SK-N-MC (cell line): Measurements from ENCODE around the gene GNGT1.

Experiments
- EZH2 ChIP-seq: fragments of 200-600 bp; sonication (generic); IDR thresholded peaks from one replicate; pipeline ENCODE4 v1.6.1; 2017; ENCODE audit warnings: antibody characterized with exemption
- POLR2AphosphoS5 ChIP-seq: IDR thresholded peaks from 2 replicates; pipeline ENCODE4 v1.6.1; 2012; ENCODE audit warnings: mild to moderate bottlenecking, low read depth, low read length, borderline replicate concordance

- TF ChIP-seq EZH2 (no peak), POLR2AphosphoS5 (no peak)
Observed at GRCh38 chr7:93882468-93882867, 23.9 kb upstream of the GNGT1 start.
